T-helper 17 cell (primary cell): ENCODE data around the gene SCN1B. TPM values are rescaled to one million over a fixed set of nuclear protein-coding genes. Genes with fewer than 3 reads are reported as not detected.
"Not testable (repeated sequence)": the region's sequence is repeated elsewhere in the genome, so short reads cannot be mapped to it uniquely, and the experiment has no call there.

ENCODE experiments used
- ATAC-seq: fragments of 150-1000 bp; cut with Tn5 transposase; 2 replicates; pipeline ENCODE4 v1.10.0; 2021; ENCODE audit warnings: mild to moderate bottlenecking, moderate library complexity
- DNase-seq, 3 donors: peaks; one replicate each; pipeline versions ENCODE4 v3.0.0 to v3.0.0-alpha.2; 2020 to 2021
- H3K9me3 ChIP-seq: one replicate; pipeline ENCODE4 v1.7.0; 2013; ENCODE audit warnings: low read length, mild to moderate bottlenecking; ENCODE audit not compliant: control insufficient read depth, poor library complexity, severe bottlenecking
- H3K27ac Mint-ChIP-seq: one replicate; pipeline ENCODE4 v1.8.0; 2022; ENCODE audit warnings: mild to moderate bottlenecking, moderate library complexity, mixed read lengths
- H3K27me3 Mint-ChIP-seq: one replicate; pipeline ENCODE4 v1.8.0; 2022; ENCODE audit warnings: mixed read lengths
- H3K36me3 Mint-ChIP-seq: one replicate; pipeline ENCODE4 v1.8.0; 2022; ENCODE audit warnings: low read depth, mixed read lengths
- H3K4me1 Mint-ChIP-seq: one replicate; pipeline ENCODE4 v1.8.0; 2022; ENCODE audit warnings: mild to moderate bottlenecking, mixed read lengths
- H3K4me3 Mint-ChIP-seq: one replicate; pipeline ENCODE4 v1.8.0; 2022; ENCODE audit warnings: mild to moderate bottlenecking, moderate library complexity, mixed read lengths
- total RNA-seq, 4 donors: library from RNA in 2 of 4; stranded (reverse) in 2 of 4; gene quantifications; one replicate each; pipeline ENCODE4 v1.2.3 and lab custom pipeline; 2022 to 2026

Gene SCN1B
- total RNA-seq, 2 donors from 2014 or later = 1.9 to 6.2 TPM

- H3K36me3 Mint-ChIP-seq = no peaks in the 10 kb centered on the region
- no peak for ATAC-seq
- DNase-seq = no peak
- H3K4me1 Mint-ChIP-seq = peaks cover 12% of the 10 kb centered on the region
- no peaks in the 10 kb centered on the region for H3K9me3 ChIP-seq
- H3K4me3 Mint-ChIP-seq = no peak overlapping the region
- H3K27me3 Mint-ChIP-seq = peaks cover 9% of the 10 kb centered on the region
- H3K27ac Mint-ChIP-seq = no peak overlapping the region
Observed at GRCh38 chr19:35049456-35049855, 19.2 kb downstream of the SCN1B start.

GRCh38 chr19:35050662-35051061 is 20.4 kb downstream of the SCN1B start:
- not testable (repeated sequence) for H3K36me3 Mint-ChIP-seq, H3K27ac Mint-ChIP-seq, H3K4me3 Mint-ChIP-seq, H3K4me1 Mint-ChIP-seq, ATAC-seq, H3K9me3 ChIP-seq, H3K27me3 Mint-ChIP-seq, DNase-seq

GRCh38 chr19:35051268-35051667 is 21.0 kb downstream of the SCN1B start:
- H3K27me3 Mint-ChIP-seq = peaks cover 11% of the 10 kb centered on the region
- not testable (repeated sequence) for H3K4me1 Mint-ChIP-seq, H3K36me3 Mint-ChIP-seq, ATAC-seq, H3K9me3 ChIP-seq, H3K27ac Mint-ChIP-seq, DNase-seq, H3K4me3 Mint-ChIP-seq

GRCh38 chr19:35051796-35052195 is 21.5 kb downstream of the SCN1B start:
- no peak for ATAC-seq
- H3K9me3 ChIP-seq = no peaks in the 10 kb centered on the region
- no peak for DNase-seq
- Mint-ChIP-seq H3K27me3 (peaks cover 16% of the 10 kb centered on the region), H3K27ac (no peak overlapping the region), H3K4me1 (peaks cover 2% of the 10 kb centered on the region), H3K4me3 (no peak overlapping the region), H3K36me3 (no peaks in the 10 kb centered on the region)

DNA sequence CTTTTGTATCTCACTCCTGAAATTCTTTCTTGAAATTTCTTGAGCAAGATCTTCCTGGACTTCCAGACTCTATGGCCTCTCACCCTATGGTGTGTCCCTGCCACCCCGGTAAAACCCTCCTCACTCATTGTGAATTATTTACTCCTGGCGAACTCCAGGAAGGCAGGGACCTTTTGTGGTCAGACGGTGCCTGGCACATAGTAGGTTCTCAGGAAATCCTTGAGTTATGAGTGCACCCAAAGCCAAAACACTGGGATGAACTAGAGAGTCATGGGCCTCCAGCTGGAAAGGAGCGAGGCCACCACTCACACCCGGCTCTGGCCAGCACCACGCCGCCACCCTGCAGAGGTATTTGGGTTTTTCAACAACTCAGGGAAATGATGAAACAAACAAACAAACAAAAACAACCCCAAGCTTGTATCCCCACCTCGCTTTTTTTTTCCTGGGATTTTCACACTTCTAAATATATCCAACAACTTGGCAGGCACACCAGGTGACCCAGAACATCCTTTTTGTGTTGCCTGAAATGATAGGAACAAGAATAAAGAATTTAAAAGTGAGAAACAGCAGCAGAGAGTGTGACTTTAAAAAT is 22.4 kb downstream of the SCN1B start:
- H3K9me3 ChIP-seq = no peaks in the 10 kb centered on the region
- peaks cover 16% of the 10 kb centered on the region for H3K27me3 Mint-ChIP-seq
- H3K27ac Mint-ChIP-seq = no peak overlapping the region
- no peaks in the 10 kb centered on the region for H3K36me3 Mint-ChIP-seq
- H3K4me3 Mint-ChIP-seq = no peak overlapping the region
- no peak for DNase-seq
- no peaks in the 10 kb centered on the region for H3K4me1 Mint-ChIP-seq
- no peak for ATAC-seq

GRCh38 chr19:35053667-35054293 is 23.5 kb downstream of the SCN1B start:
- H3K9me3 ChIP-seq = no peaks in the 10 kb centered on the region
- Mint-ChIP-seq H3K4me1 (no peaks in the 10 kb centered on the region), H3K36me3 (no peaks in the 10 kb centered on the region), H3K27ac (no peak overlapping the region), H3K27me3 (peaks cover 15% of the 10 kb centered on the region), H3K4me3 (no peak overlapping the region)
- DNase-seq = no peak
- ATAC-seq = no peak

DNA sequence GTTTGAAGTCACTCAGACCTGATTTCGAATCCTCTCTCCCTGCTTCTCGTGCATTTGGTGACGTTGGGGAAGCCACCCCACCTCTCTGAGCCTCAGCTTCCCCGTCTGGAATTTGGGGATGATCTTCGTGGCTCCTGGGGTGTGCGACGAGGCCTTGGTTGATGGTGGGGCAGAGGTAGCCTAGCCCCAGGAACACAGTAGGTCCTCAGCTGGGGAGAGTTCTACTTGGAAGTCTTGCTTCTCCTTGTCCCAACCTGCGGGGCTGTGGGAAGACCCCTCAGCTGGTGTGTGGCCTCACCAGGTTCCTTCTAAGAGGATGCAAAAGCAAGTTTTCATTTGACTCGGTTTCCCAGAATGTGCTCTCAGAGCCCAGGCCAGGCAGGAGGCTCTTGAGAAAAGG is 24.4 kb downstream of the SCN1B start:
- Mint-ChIP-seq H3K36me3 (no peaks in the 10 kb centered on the region), H3K4me3 (no peak overlapping the region), H3K27ac (no peak overlapping the region), H3K4me1 (no peaks in the 10 kb centered on the region), H3K27me3 (peaks cover 15% of the 10 kb centered on the region)
- no peak for DNase-seq
- no peaks in the 10 kb centered on the region for H3K9me3 ChIP-seq
- ATAC-seq = no peak

- peaks cover 15% of the 10 kb centered on the region for H3K27me3 Mint-ChIP-seq
- no peak for DNase-seq
- ATAC-seq = peak; percentile 40
- H3K4me3 Mint-ChIP-seq = no peak overlapping the region
- H3K9me3 ChIP-seq = no peaks in the 10 kb centered on the region
- H3K27ac Mint-ChIP-seq = no peak overlapping the region
- H3K4me1 Mint-ChIP-seq = no peaks in the 10 kb centered on the region
- H3K36me3 Mint-ChIP-seq = no peaks in the 10 kb centered on the region
Observed at GRCh38 chr19:35055715-35056179, 25.5 kb downstream of the SCN1B start.

GRCh38 chr19:35056513-35057063 is 26.3 kb downstream of the SCN1B start:
- DNase-seq (no peak), ATAC-seq (no peak)
- H3K36me3 Mint-ChIP-seq = no peaks in the 10 kb centered on the region
- H3K9me3 ChIP-seq = no peaks in the 10 kb centered on the region
- no peaks in the 10 kb centered on the region for H3K4me1 Mint-ChIP-seq
- no peak overlapping the region for H3K4me3 Mint-ChIP-seq
- no peak overlapping the region for H3K27ac Mint-ChIP-seq
- peaks cover 15% of the 10 kb centered on the region for H3K27me3 Mint-ChIP-seq

GRCh38 chr19:35058370-35058769 is 28.1 kb downstream of the SCN1B start:
- Mint-ChIP-seq H3K36me3 (no peaks in the 10 kb centered on the region), H3K27ac (no peak overlapping the region), H3K4me1 (no peaks in the 10 kb centered on the region), H3K4me3 (no peak overlapping the region), H3K27me3 (peaks cover 15% of the 10 kb centered on the region)
- DNase-seq = no peak
- no peaks in the 10 kb centered on the region for H3K9me3 ChIP-seq
- no peak for ATAC-seq

DNA sequence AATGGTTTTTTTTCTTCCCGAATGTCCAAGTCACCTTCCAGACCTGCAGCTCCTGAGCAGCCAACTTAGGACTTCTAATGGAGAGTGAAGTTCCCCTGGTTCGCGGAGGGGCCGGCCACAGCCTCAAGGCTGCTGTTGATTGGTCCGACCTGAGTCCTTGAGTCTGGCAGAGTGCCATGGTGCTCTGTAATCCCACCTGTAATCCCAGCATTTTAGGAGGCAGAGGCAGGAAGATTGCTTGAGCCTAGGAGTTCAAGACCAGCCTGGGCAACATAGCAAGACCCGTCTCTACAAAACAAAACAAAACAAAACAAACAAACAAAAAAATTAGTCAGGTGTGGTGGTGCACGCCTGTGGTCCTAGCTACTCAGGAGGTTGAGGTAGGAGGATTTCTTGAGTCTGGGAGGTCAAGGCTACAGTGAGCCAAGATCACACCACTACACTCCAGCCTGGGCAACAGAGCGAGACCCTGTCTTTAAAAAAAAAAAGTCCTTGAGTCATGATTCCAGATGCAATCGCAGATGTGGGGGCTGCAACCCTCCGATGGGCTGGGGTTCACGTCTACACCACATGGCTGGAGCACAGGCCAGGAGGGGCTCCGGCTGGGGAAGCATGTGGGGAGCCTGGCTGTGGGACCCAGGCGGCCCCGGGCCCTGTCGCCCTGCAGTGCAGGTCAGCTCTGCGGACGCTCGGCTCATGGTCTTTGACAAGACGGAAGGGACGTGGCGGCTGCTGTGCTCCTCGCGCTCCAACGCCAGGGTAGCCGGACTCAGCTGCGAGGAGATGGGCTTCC is 28.9 kb downstream of the SCN1B start:
- no peak for DNase-seq
- no peak overlapping the region for H3K27ac Mint-ChIP-seq
- no peaks in the 10 kb centered on the region for H3K9me3 ChIP-seq
- no peak overlapping the region for H3K4me3 Mint-ChIP-seq
- no peaks in the 10 kb centered on the region for H3K4me1 Mint-ChIP-seq
- ATAC-seq = no peak
- peaks cover 15% of the 10 kb centered on the region for H3K27me3 Mint-ChIP-seq
- no peaks in the 10 kb centered on the region for H3K36me3 Mint-ChIP-seq

DNA sequence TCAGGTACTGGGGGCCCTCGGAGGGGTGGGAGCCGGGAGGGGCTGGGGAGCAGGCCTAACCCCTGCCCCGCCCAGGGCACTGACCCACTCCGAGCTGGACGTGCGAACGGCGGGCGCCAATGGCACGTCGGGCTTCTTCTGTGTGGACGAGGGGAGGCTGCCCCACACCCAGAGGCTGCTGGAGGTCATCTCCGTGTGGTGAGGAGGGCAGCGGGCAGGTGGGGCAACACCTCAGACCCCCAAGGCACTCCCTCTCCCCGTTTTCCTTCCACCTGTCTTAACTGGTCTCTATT is 29.5 kb downstream of the SCN1B start:
- no peaks in the 10 kb centered on the region for H3K9me3 ChIP-seq
- no peak for ATAC-seq
- H3K4me1 Mint-ChIP-seq = no peaks in the 10 kb centered on the region
- H3K27me3 Mint-ChIP-seq = peaks cover 15% of the 10 kb centered on the region
- no peak overlapping the region for H3K27ac Mint-ChIP-seq
- no peak for DNase-seq
- H3K36me3 Mint-ChIP-seq = no peaks in the 10 kb centered on the region
- no peak overlapping the region for H3K4me3 Mint-ChIP-seq

- no peaks in the 10 kb centered on the region for H3K9me3 ChIP-seq
- ATAC-seq = no peak
- H3K36me3 Mint-ChIP-seq = no peaks in the 10 kb centered on the region
- H3K27ac Mint-ChIP-seq = no peak overlapping the region
- H3K27me3 Mint-ChIP-seq = peaks cover 15% of the 10 kb centered on the region
- no peak overlapping the region for H3K4me3 Mint-ChIP-seq
- no peaks in the 10 kb centered on the region for H3K4me1 Mint-ChIP-seq
- no peak for DNase-seq
Observed at GRCh38 chr19:35060160-35060855, 30.0 kb downstream of the SCN1B start.
